H1 (cell line): ENCODE measurements around the gene KCTD17. TPM values are rescaled to one million over a fixed set of nuclear protein-coding genes. Genes with fewer than 3 reads are reported as not detected.

Experiments used
- CHD7 ChIP-seq: fragments of 300-600 bp; sonication (generic); IDR thresholded peaks from 2 replicates; pipeline ENCODE4 v1.7.1; 2012; ENCODE audit warnings: low read length, moderate library complexity, mild to moderate bottlenecking, inconsistent platforms; ENCODE audit not compliant: insufficient replicate concordance
- MAFK ChIP-seq: IDR thresholded peaks from 2 replicates; pipeline ENCODE4 v1.6.1; 2012; ENCODE audit warnings: low read depth, mild to moderate bottlenecking, improper control_type of control experiment, low read length
- polyA plus RNA-seq, 7 experiments: library from polyadenylated mRNA; depleted of rRNA in 3 of 7; stranded (reverse) in 5 of 7; unstranded in 2 of 7; fragments of >200 nt in 5 of 7; fragments of 200-250 nt in 2 of 7; gene quantifications; 1 replicate in 5 of 7; 2 replicates in 1 of 7; 4 replicates in 1 of 7; pipeline versions ENCODE4 v1.2.1 to v1.2.3, GENCODE V29; 2011 to 2013; ENCODE audit warnings: missing spikeins in 2 of 7, mixed read lengths in 2 of 7
- total RNA-seq: library from RNA; stranded (reverse); fragmentation: NEBNext Ultra II Directional; extraction: Animal tissue kit (Norgen Biotek cat#: 25700); gene quantifications from 2 replicates; pipeline ENCODE4 v1.2.1, GENCODE V29; 2021

KCTD17 gene
- total and polyA plus RNA-seq, 2 of the 8 experiments (the other 6 are each of a cell fraction or from before 2014, with no cell fraction given): 39.4 to 44.0 TPM

DNA sequence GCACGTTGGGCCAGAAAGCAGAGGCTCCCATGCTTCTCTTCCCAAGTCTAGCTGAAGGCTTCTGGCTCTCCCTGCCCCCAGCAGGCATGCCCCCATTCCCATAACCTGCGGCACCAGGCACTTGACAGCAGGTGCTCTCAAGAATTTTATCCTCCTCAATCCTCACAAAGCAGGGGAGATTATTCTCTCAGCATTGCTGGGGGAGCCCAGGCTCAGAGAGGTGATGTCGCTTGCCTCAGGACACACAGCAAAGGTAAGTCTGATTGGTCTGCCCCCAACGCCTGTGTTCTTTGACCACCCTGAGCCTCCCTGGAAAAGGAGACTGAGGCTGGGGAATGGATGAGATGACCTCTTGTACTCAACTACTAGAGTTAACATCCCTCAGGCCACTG, 37.1 kb upstream of the KCTD17 start (continued):
- no peak for TF ChIP-seq CHD7
- no peak for TF ChIP-seq MAFK
